ENCODE measurements around the gene UBE3D. TPM values are rescaled to one million over a fixed set of nuclear protein-coding genes. Genes with fewer than 3 reads are reported as not detected.
"Not testable (repeated sequence)": the region's sequence is repeated elsewhere in the genome, so short reads cannot be mapped to it uniquely, and the experiment has no call there.

The UBE3D gene
- total and polyA plus RNA-seq, 2 of the 4 experiments (the other 2 are of a cell fraction), result 3.2 to 6.3 TPM

- H3K23ac ChIP-seq (ENCODE audit: low read depth, low read length); H3K14ac ChIP-seq (replicated peaks; ENCODE audit: low read depth, low read length); H3K9me3 ChIP-seq (ENCODE audit: control insufficient read depth, insufficient read depth, low read length); H2BK15ac ChIP-seq (ENCODE audit: low read depth, low read length); H3K9me1 ChIP-seq (ENCODE audit: insufficient read depth, low read length); H3K36me3 ChIP-seq (ENCODE audit: control insufficient read depth, insufficient read depth, low read length); H4K20me1 ChIP-seq (ENCODE audit: insufficient read depth, low read length); H3K27me3 ChIP-seq (ENCODE audit: control insufficient read depth, insufficient read depth, low read length); H3K9ac ChIP-seq (ENCODE audit: low read depth, low read length); H2AK5ac ChIP-seq (ENCODE audit: low read depth, low read length); intact Hi-C loops (cut with micrococcal nuclease); dilution Hi-C loops (cut with HindIII; ENCODE audit: low sequenced_read_pairs, unreplicated experiment); H3K4me2 ChIP-seq (ENCODE audit: low read depth, low read length); BruUV-seq (replicated peaks); H3K56ac ChIP-seq (ENCODE audit: extremely low read depth, insufficient read depth, low read length); H3K79me1 ChIP-seq (ENCODE audit: low read depth in 1 of 2, low read length in 2 of 2); POLR2A ChIA-PET (ENCODE audit: unreplicated experiment); DNase-seq; H3K4me3 ChIP-seq (ENCODE audit: insufficient read depth, low read depth, low read length); H2BK120ac ChIP-seq (ENCODE audit: low read depth, low read length); in situ Hi-C loops (cut with MboI; ENCODE audit: low sequenced_read_pairs); H4K8ac ChIP-seq (ENCODE audit: low read depth in 2 of 2, low read length in 2 of 2); H3K27ac ChIP-seq (ENCODE audit: insufficient read depth, low read length); H2AK9ac ChIP-seq (replicated peaks; ENCODE audit: low read depth, low read length, poor library complexity); H2BK20ac ChIP-seq (ENCODE audit: low read depth, low read length); CTCF ChIA-PET; H3K18ac ChIP-seq (ENCODE audit: low read depth, low read length); H4K91ac ChIP-seq (ENCODE audit: insufficient read depth, low read depth, low read length); H4K5ac ChIP-seq (ENCODE audit: low read depth, low read length); H2BK5ac ChIP-seq (ENCODE audit: low read depth, low read length, poor library complexity, severe bottlenecking); H3K4me1 ChIP-seq (ENCODE audit: control insufficient read depth, insufficient read depth, low read length); ATAC-seq (ENCODE audit: low read depth); H3K4ac ChIP-seq (ENCODE audit: low read depth, low read length); H2AFZ ChIP-seq (replicated peaks; ENCODE audit: low read length, poor library complexity): not testable (repeated sequence)
- no CpG with 5 or more reads among the region's 5 CpGs for WGBS, 2 experiments (ENCODE audit: extremely low coverage in 2 of 2, insufficient read length in 1 of 2)
Observed at GRCh38 chr6:82856077-82856476, 209.6 kb downstream of the UBE3D start.

- H2BK20ac ChIP-seq (ENCODE audit: low read depth, low read length); H3K9ac ChIP-seq (ENCODE audit: low read depth, low read length); ATAC-seq (ENCODE audit: low read depth); H3K9me3 ChIP-seq (ENCODE audit: control insufficient read depth, insufficient read depth, low read length); H4K20me1 ChIP-seq (ENCODE audit: insufficient read depth, low read length); DNase-seq; intact Hi-C loops (cut with micrococcal nuclease); in situ Hi-C loops (cut with MboI; ENCODE audit: low sequenced_read_pairs); H3K4me1 ChIP-seq (ENCODE audit: control insufficient read depth, insufficient read depth, low read length); H3K4me3 ChIP-seq (ENCODE audit: insufficient read depth, low read depth, low read length); H3K18ac ChIP-seq (ENCODE audit: low read depth, low read length); H4K5ac ChIP-seq (ENCODE audit: low read depth, low read length); H3K36me3 ChIP-seq (ENCODE audit: control insufficient read depth, insufficient read depth, low read length); H3K9me1 ChIP-seq (ENCODE audit: insufficient read depth, low read length); dilution Hi-C loops (cut with HindIII; ENCODE audit: low sequenced_read_pairs, unreplicated experiment); H4K8ac ChIP-seq (ENCODE audit: low read depth in 2 of 2, low read length in 2 of 2); H3K4ac ChIP-seq (ENCODE audit: low read depth, low read length); H2AK5ac ChIP-seq (ENCODE audit: low read depth, low read length); H3K4me2 ChIP-seq (ENCODE audit: low read depth, low read length); CTCF ChIA-PET; POLR2A ChIA-PET (ENCODE audit: unreplicated experiment); H2BK5ac ChIP-seq (ENCODE audit: low read depth, low read length, poor library complexity, severe bottlenecking); H3K27me3 ChIP-seq (ENCODE audit: control insufficient read depth, insufficient read depth, low read length); H2AK9ac ChIP-seq (replicated peaks; ENCODE audit: low read depth, low read length, poor library complexity); H3K79me1 ChIP-seq (ENCODE audit: low read depth in 1 of 2, low read length in 2 of 2); H3K14ac ChIP-seq (replicated peaks; ENCODE audit: low read depth, low read length); H2BK120ac ChIP-seq (ENCODE audit: low read depth, low read length); H4K91ac ChIP-seq (ENCODE audit: insufficient read depth, low read depth, low read length); H3K56ac ChIP-seq (ENCODE audit: extremely low read depth, insufficient read depth, low read length); H3K27ac ChIP-seq (ENCODE audit: insufficient read depth, low read length); H2AFZ ChIP-seq (replicated peaks; ENCODE audit: low read length, poor library complexity); BruUV-seq (replicated peaks); H2BK15ac ChIP-seq (ENCODE audit: low read depth, low read length); H3K23ac ChIP-seq (ENCODE audit: low read depth, low read length): not testable (repeated sequence)
- whole genome bisulfite sequencing, 2 experiments (ENCODE audit: extremely low coverage in 2 of 2, insufficient read length in 1 of 2), result no CpG with 5 or more reads among the region's 3 CpGs
Observed at GRCh38 chr6:82852904-82853303, 212.7 kb downstream of the UBE3D start.

Measured in IMR-90 (cell line).